GM18867 (cell line): Measurements from ENCODE around the gene EPHA3.

ENCODE experiments used
- ATAC-seq: cut with Tn5 transposase; IDR thresholded peaks from one replicate; pipeline ENCODE4 v1.9.1; 2021; ENCODE audit warnings: mild to moderate bottlenecking, moderate library complexity; ENCODE audit not compliant: unreplicated experiment

The EPHA3 gene

GRCh38 chr3:89434621-89435380 is 327.4 kb downstream of the EPHA3 start:
- ATAC-seq, result no peak

DNA sequence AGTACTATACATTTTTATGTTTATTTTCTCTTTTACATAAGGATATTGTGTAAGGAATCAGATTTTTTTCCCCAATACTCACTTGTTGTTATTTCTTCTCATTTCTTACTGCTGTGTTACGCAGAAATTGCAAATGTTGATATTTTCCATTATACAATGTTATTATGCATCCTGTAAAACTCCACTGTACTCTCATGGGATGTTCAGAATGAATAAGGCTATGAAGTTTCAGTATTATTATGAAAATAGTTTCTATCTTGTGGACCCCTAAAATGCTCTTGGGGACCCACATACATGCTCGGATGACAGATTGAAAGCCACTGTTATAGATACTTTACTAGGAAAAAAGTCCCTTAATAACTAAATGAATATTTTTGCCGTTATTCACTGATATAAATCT is 329.4 kb downstream of the EPHA3 start:
- no peak for ATAC-seq

GRCh38 chr3:89440386-89440785 is 333.0 kb downstream of the EPHA3 start:
- ATAC-seq, result no peak

GRCh38 chr3:89441141-89441540 is 333.7 kb downstream of the EPHA3 start:
- no peak for ATAC-seq

DNA sequence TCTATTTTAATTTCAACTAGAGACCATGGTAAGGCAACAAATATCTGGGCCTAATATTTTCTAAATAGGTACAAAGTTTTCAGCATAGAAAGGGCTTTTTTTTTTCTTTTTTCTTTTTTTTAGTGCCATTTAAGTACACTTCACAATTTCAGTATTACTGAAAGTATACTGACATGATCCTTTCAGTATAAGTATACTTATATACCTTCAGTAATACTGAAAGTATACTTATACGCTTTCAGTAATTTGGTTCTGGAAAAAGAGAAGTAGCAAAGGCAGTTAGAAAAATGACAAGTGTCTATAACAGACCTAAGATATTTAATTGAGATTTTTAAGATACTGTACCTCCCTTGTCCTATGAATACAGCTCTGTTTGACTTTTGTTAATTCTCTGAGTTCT is 339.2 kb downstream of the EPHA3 start:
- ATAC-seq, result no peak

DNA sequence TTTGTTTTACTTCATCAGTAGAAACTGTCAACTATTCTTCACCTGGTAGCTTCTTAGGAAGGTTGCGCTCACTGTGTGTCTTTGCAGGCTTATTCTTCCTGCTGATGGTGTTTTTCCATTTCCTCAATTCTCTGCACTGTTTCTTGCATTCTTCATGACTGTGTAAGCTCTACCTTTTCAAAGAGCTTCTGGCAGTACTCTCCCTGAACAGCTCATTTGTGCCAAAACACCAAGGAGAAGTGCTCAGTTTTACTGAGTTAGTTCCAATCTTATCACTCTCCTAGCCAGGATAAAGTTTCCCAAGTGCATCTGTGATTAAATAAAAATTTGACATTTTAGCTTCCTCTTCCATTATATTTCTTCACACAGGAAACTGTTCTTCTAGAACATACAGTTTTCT is 339.8 kb downstream of the EPHA3 start:
- ATAC-seq, result no peak

DNA sequence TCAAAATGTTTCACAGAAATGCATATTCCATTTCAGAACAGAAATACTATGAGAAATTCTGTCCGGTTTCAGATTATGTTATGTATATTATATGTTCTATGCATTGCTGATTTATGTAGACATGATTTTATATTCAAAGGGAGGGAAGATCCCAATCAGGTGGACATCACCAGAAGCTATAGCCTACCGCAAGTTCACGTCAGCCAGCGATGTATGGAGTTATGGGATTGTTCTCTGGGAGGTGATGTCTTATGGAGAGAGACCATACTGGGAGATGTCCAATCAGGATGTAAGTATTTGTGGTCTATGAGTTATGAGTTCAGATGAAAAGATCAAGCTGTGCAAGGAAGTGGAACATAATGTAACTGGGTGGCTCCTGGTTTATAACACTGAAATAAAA is 341.7 kb downstream of the EPHA3 start:
- no peak for ATAC-seq

DNA sequence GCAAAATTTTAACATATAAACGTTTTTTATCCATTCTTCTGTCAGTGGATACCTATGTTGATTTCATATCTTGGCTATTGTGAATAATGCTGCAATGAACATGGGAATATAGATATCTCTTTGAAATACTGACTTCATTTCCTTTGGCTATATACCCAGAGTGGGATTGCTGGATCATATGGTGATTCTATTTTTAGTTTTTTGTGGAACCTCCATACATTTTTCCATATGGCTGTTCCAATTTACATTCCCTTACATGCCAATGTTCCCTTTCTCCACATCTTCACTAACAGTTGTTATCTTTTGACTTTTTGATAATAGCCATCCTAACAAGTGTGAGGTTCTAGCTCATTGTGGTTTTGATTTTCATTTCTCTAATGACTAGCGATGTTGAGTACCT is 344.6 kb downstream of the EPHA3 start:
- no peak for ATAC-seq

GRCh38 chr3:89455240-89455639 is 347.8 kb downstream of the EPHA3 start:
- ATAC-seq, result no peak

- ATAC-seq, result no peak
Measured at GRCh38 chr3:89467898-89468363, 360.5 kb downstream of the EPHA3 start.

DNA sequence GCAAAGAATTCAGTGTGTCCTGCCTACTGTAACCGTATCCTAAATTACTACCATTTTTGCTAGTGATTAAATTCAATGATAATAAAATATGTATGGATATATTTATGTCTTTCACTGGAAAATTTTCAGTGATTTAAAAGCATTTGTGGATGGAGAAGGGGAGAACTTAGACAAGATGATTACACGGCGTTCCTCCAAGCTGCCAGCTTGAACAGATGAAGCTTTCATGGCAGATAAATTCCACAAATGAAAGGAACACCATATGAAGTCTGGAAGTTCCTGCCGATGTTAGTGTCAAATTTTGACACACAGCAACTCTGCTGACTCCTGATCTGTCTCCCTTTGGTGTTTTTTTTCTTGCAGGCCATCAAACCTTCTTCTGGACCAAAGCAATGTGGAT is 364.7 kb downstream of the EPHA3 start:
- no peak for ATAC-seq

DNA sequence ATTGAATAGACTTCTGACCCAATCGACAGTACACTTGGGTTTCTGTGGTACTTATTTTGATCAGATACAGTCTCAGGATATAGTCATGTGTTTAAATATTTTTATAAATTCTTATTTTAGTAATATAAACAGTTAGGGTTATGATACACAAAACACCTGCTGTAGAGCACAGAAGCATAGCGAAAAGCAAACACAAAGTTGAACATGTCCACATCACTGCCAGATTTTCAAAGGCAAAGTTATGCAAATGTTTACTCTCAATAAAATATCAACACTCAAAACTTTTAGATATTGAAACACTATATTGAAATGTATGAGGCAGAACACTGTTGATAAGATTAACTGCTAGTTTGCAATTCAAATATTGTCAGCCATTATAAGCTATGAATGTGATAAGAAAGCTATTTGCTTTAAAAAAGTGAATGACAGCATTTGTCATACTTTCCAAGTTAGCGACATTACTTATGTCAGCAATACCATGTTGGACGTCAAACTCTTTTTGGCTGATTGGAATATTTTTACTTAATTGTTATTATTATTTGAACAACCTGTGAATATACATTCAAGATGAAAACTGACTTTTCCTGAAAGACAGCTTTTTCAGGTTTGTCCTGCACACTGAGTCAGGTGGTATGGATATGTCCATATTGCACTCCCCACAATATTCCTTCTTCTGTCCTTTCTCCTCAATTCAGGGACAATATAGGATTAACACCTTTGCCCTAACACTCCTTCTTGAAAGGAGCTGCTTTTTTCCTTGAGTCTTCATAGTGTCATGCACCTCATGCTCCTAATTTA is 367.1 kb downstream of the EPHA3 start:
- no peak for ATAC-seq

- ATAC-seq, result no peak
Measured at GRCh38 chr3:89488800-89489580, 381.6 kb downstream of the EPHA3 start.

DNA sequence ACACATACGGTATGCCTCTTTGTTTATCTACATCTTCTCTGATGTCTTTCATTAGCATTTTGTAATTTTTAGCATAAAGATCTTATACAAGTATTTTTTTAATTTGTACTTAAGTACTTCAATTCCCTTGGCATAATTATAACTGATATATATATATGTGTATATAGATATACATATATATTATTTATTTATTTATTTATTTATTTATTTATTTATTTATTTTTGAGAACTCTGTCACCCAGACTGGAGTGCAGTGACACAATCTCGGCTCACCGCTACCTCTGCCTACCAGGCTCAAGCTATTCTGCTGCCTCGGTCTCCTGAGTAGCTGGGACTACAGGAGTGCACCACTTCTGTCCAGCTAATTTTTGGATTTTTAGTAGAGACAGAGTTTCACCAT is 382.7 kb downstream of the EPHA3 start:
- ATAC-seq, result no peak

DNA sequence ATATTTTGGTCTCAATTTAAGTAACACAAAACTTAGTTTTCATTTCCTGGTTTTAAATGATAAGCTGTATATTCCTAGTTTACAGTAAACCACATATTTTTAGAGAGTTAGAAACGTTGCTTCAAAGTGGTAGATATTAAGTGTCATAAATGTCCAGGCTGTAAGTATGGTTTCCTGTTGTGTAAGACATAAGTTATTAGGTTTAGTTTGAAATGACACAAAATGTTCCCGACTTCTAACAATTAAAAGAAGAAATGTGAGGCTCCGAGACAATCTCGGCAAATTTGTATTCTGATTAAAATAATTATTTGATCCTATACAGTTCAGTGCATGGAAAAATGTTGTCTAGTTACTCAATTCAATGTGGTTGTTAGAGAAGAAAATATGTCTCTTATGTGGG is 387.3 kb downstream of the EPHA3 start:
- no peak for ATAC-seq

GRCh38 chr3:89503891-89504391 is 396.5 kb downstream of the EPHA3 start:
- no peak for ATAC-seq

GRCh38 chr3:89504432-89504831 is 397.0 kb downstream of the EPHA3 start:
- ATAC-seq, result no peak

DNA sequence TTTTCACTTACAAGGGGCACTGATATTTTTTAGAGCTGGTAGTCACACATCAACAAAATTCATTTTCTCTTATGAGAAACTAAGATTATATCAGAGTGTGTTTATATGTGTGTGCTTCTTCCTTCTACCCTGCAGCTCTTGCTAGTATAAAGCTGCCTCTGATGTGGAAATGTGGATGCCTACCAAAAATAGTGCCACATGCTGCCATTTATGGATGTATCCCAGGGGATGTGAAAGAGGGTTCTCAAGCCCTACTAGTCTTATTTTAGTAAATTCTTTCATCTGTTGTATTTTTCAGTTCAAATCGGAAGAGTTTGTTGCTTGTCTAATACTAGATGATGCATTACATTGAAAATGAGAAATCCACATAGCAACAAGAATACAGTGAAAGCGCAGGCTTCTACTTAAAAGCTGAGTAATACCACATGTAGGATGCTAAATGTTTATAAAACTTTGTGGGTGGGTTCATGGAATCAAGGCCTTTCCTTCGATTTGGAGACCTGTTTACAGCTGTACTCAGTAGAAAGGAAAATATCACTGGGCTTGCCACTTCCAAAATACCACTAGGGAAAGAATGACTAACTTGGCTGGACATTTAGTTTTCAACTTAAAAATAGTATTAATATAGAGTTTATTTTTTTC is 399.2 kb downstream of the EPHA3 start:
- no peak for ATAC-seq

GRCh38 chr3:89521328-89521727 is 413.9 kb downstream of the EPHA3 start:
- no peak for ATAC-seq

DNA sequence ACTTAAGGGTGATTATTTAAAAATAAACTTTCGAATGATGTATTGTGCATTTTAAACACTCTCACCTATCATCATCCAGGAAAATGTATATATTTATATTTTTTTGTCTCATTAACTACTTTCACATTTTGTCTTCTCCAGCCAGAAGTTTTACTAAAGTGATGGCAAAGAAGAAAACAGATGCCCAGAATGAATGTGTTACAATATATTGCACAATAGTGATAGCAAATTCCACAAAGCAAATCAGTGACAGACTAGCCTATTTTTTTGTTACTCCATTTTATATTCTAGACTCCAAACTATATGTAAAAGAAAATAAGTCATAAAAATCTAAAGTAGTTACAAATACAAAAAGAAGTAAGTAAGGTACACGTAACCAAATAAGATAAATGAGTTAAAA is 414.7 kb downstream of the EPHA3 start:
- no peak for ATAC-seq

GRCh38 chr3:89525609-89526008 is 418.2 kb downstream of the EPHA3 start:
- no peak for ATAC-seq
